Duodenal mucosa (tissue), 2 donors: Measurements from ENCODE around the gene OTOF.

ENCODE experiments used
- H3K27ac ChIP-seq: one replicate; pipeline ENCODE4 v1.7.0; 2013; ENCODE audit warnings: low read depth, low read length
- H3K27me3 ChIP-seq, 2 donors: one replicate each; pipeline ENCODE4 v1.7.0; 2013; ENCODE audit warnings: low read length in 2 of 2, control low read depth in 1 of 2; ENCODE audit not compliant: insufficient read depth in 2 of 2, control insufficient read depth in 1 of 2
- H3K36me3 ChIP-seq, 2 donors: one replicate each; pipeline ENCODE4 v1.7.0; 2013; ENCODE audit warnings: low read length in 2 of 2, control low read depth in 1 of 2; ENCODE audit not compliant: insufficient read depth in 2 of 2, control insufficient read depth in 1 of 2
- H3K4me1 ChIP-seq, 2 donors: one replicate each; pipeline ENCODE4 v1.7.0; 2013; ENCODE audit warnings: low read length in 2 of 2, control low read depth in 1 of 2; ENCODE audit not compliant: insufficient read depth in 2 of 2, control insufficient read depth in 1 of 2
- H3K4me3 ChIP-seq, 2 donors: one replicate each; pipeline ENCODE4 v1.7.0; 2013; ENCODE audit warnings: low read length in 2 of 2, low read depth in 1 of 2
- H3K9ac ChIP-seq, 2 donors: one replicate each; pipeline ENCODE4 v1.7.0; 2013; ENCODE audit warnings: low read length in 2 of 2, low read depth in 1 of 2
- H3K9me3 ChIP-seq, 2 donors: one replicate each; pipeline ENCODE4 v1.7.0; 2013; ENCODE audit warnings: low read length in 2 of 2, control low read depth in 1 of 2; ENCODE audit not compliant: control insufficient read depth in 1 of 2

OTOF gene

GRCh38 chr2:26414311-26414710, 63.6 kb downstream of the OTOF start:
- Histone ChIP-seq H3K9ac (no peak overlapping the region), H3K27me3 (no peaks in the 10 kb centered on the region), H3K4me1 (no peaks in the 10 kb centered on the region), H3K36me3 (no peaks in the 10 kb centered on the region), H3K9me3 (no peaks in the 10 kb centered on the region), H3K4me3 (no peak overlapping the region), H3K27ac (no peak overlapping the region)

GRCh38 chr2:26412091-26412673, 65.7 kb downstream of the OTOF start:
- H3K9ac ChIP-seq: peak overlapping the region; percentile 15 to 33
- peak overlapping the region; percentile 62 to 63 for H3K4me3 ChIP-seq
- H3K9me3 ChIP-seq: no peaks in the 10 kb centered on the region

GRCh38 chr2:26411419-26411818, 66.5 kb downstream of the OTOF start:
- Histone ChIP-seq H3K9me3 (no peaks in the 10 kb centered on the region), H3K27me3 (no peaks in the 10 kb centered on the region), H3K27ac (no peak overlapping the region), H3K9ac (no peak overlapping the region), H3K4me3 (no peak overlapping the region), H3K36me3 (no peaks in the 10 kb centered on the region), H3K4me1 (no peaks in the 10 kb centered on the region)

More at GRCh38 chr2:26412091-26412673, 65.7 kb downstream of the OTOF start:
- H3K27me3 ChIP-seq: no peaks in the 10 kb centered on the region
- no peak overlapping the region for H3K27ac ChIP-seq
- H3K36me3 ChIP-seq: no peaks in the 10 kb centered on the region
- H3K4me1 ChIP-seq: no peaks in the 10 kb centered on the region

- Histone ChIP-seq H3K27ac (no peak overlapping the region), H3K4me1 (no peaks in the 10 kb centered on the region), H3K9me3 (no peaks in the 10 kb centered on the region), H3K36me3 (no peaks in the 10 kb centered on the region), H3K9ac (no peak overlapping the region), H3K4me3 (no peak overlapping the region), H3K27me3 (no peaks in the 10 kb centered on the region)
Measured at GRCh38 chr2:26410764-26411243, 67.1 kb downstream of the OTOF start.

GRCh38 chr2:26409785-26410184, 68.1 kb downstream of the OTOF start:
- Histone ChIP-seq H3K27ac (no peak overlapping the region), H3K4me3 (no peak overlapping the region), H3K27me3 (no peaks in the 10 kb centered on the region), H3K36me3 (no peaks in the 10 kb centered on the region), H3K9me3 (no peaks in the 10 kb centered on the region), H3K4me1 (no peaks in the 10 kb centered on the region), H3K9ac (no peak overlapping the region)

- no peaks in the 10 kb centered on the region for H3K27me3 ChIP-seq
- H3K9me3 ChIP-seq: no peaks in the 10 kb centered on the region
- H3K4me1 ChIP-seq: no peaks in the 10 kb centered on the region
- no peak overlapping the region for H3K27ac ChIP-seq
- H3K36me3 ChIP-seq: no peaks in the 10 kb centered on the region
- H3K4me3 ChIP-seq: no peak overlapping the region
- H3K9ac ChIP-seq: no peak overlapping the region
Measured at GRCh38 chr2:26407526-26407925, 70.4 kb downstream of the OTOF start.
